NCI-H82 treated with DMSO at 0.1 percent for 48 hours (cell line): ENCODE results near the gene NUPR1.

ENCODE experiments used
- DNase-seq: peaks from one replicate; lab custom pipeline; 2025; ENCODE audit not compliant: unreplicated experiment; lab: John Stamatoyannopoulos, UW

The NUPR1 gene, protein sequence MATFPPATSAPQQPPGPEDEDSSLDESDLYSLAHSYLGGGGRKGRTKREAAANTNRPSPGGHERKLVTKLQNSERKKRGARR

DNA sequence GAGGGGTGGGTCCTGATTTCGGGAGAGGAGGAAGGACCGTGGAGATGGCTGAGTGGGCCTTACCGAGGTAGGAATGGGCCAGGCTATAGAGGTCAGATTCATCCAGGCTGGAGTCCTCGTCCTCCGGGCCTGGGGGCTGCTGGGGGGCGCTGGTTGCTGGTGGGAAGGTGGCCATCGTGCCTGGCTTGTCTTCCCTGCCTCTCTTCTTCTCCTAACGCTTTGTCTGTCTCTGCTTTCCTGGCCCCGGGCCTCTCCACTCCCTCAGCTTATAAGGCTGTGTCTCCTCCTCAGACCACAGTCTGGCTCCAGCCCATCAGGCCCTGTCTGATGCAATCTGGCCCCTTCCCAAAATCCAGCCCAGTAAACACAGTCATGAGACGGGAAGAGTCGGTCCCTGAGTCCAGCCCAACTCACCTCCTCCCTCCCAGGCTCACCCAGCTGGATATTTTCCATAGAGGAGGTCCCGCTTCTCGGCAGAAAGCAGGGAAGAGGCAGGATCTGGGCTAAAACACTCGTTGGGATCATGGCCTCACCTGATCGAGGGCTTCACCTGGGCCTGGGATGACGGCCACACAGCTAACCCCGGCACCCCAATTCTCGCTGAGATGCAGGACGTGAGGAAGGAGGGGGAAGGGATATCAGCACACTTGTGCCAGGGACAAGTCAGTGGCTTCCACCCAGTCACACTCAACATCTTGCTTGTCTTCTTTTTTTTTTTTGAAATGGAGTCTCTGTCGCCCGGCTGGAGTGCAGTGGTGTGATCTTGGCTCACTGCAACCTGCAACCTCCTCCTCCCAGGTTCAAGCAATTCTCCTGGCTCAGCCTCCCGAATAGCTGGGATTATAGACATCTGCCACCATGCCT, at the start of gene NUPR1:
Gene NUPR1 (minus strand): TSS at position 242 of the 864 bp plus-strand sequence. CDS start 67 bp downstream, at position 175.
- DNase-seq = no peak

DNA sequence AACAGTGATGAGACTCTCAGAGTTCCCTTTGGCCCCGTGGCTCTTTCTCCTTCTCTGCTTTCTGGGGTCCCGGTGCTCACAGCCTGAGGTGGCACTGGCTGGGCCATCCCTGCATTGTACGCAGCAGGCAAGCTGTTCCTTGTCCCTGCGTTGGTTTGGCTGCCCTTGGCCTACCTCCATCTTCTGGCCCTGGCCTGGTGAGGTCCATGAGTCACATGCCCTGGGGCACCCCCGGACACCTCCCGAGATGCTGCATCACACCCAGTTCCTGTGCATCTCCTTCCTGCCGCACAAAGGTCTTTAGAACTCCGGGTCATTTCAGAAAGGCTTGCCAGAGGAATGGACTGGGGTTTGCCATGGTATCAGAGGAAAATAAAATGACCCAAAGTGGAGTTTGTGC, 48.6 kb upstream of the NUPR1 start:
- DNase-seq = no peak

DNA sequence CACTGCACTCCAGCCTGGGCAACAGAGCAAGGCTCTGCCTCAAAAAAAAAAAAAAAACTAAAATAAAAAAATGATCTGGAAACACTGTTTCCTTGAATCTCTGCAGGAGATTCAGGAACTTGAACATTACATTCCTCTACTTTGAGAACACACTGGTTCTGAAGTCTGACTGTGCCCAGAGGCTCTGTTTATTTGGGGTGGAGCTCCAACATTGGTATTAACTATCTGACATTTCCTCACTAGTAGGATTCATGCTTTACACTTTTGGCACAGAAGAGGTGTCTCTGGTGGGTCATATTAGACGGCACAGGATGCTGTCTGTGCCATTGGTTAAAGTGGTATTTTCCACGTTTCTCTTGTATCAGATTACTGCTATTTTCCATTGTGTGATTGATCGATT, 47.7 kb upstream of the NUPR1 start:
- DNase-seq = no peak

DNA sequence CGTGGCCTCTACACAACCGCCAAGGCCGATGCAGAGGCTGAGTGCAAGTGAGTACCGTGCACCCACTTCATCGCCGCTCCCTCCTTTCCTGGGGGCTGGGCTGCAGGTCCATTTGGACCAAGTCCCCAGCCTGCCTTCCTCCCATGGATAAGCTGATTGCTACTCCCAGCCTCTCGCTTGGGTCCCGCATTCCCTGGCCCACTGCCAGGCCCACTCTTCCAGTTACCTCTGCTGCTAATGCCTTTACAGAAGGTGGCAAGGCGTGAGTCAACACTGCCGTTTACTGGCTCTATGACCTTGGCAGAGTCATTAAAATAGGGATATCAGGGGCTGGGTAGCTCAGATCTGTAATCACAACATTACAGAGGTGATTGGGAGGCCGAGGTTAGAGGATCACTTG, 46.9 kb upstream of the NUPR1 start:
- DNase-seq = no peak

DNA sequence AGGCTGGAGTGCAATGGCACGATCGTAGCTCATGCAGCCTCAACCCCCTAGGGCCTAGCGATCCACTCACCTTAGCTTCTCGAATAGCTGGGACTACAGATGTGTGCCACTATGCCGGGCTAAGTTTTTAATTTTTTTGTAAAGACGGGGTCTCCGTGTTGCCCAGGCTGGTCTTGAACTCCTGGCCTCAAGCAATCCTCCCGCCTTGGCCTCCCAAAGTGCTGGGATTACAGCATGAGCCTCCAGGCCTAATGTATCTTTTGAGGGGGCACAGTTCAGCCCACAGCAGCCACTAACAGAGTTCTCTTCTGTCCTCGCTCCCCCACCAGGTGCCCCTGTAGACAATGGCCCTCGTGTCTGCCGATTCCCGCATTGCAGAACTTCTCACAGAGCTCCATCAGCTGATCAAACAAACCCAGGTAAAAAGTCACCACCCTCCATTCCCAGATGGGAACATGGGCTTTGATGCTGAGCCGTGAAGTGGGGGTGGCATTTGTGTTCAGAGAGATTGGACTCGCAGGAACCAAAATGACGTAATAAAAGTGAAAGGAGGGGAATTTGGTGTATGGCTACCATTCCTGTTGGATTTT, 42.0 kb upstream of the NUPR1 start:
- DNase-seq = no peak

DNA sequence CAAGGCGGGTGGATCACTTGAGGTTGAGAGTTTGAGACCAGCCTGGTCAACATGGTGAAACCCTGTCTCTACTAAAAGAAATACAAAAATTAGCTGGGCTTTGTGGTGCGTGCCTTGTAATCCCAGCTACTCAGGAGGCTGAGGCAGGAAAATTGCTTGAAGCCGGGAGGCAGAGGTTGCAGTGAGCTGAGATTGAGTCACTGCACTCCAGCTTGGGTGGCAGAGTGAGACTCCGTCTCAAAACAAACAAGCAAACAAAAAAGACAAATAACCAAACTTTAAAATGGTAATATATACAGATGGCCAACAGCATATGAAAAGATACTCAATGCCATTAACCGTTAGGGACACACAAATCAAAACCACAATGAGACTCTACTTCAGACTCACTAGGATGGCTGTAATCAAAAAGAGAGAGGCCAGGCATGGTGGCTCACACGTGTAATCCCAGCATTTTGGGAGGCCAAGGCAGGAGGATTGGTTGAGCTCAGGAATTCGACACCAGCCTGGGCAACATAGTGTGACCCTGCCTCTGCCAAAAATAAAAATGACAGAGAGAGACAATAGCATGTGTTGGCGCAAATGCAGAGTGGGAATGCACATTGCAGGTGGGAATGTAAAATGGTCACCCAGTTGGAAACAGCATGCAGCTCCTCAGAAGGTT, 36.8 kb upstream of the NUPR1 start:
- DNase-seq = no peak

DNA sequence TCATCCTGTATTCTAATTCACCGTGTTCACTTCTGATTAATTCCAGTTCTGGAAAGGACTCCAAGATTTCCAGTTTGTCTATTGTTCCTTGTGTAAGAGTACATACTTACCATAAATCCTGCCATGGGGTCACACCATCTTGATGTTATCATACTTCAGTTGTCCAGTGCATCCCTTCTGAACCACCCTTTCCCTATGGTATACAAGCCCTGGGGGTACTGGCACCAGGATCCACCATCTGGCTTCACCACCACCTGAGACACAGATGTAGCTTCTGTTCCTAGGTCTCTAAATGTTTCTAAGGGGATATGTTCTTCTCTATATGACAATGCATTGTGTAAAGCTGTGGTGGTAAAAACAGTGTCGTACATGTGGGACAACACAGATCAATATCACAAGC, 36.2 kb upstream of the NUPR1 start:
- DNase-seq = no peak

DNA sequence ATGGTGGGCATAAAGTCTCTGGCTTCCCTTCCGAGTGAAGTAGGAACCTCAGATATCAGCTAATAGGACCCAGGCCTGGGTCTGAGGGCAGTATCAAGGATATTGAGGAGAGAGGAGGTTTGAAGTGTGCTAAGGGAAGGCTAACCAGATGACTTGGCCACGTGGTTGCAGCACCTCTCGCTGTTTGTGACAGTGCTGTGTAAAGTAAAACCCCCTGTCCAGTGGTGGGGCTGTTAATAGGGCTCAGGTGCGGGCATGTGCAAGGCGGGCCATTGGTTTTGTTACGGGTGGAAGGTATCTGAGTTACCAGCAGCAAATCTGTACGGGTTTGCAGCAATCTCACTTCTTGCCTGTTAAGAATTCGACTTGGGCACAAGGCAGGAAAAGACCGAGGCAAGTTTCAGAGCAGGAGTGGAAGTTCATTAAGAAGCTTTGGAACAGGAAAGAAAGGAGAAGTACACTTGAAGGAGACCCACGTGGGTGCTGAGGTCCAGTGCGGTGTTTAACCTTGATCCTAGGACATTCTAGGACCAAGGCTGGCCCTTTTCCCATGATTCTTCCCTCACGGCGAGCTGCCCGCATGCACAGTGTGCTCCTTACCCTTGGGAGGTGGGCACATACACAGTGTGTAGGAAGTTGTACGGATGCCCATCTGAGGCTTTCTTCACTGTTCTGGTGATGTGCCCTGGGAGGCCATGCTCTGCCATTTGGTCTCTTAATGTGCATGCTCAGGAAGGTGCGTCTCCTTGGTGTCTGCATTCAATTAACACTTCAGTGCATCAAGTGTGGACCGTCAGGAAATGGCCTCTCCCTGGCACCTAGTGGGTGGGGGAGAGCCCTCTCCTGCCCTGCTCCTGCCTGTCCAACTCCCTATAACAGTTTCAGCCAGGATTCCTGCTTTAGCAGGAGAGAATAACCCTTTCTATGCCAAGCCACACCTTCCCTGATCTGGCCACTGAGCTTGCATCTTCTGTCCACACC, 35.3 kb upstream of the NUPR1 start:
- DNase-seq = no peak

DNA sequence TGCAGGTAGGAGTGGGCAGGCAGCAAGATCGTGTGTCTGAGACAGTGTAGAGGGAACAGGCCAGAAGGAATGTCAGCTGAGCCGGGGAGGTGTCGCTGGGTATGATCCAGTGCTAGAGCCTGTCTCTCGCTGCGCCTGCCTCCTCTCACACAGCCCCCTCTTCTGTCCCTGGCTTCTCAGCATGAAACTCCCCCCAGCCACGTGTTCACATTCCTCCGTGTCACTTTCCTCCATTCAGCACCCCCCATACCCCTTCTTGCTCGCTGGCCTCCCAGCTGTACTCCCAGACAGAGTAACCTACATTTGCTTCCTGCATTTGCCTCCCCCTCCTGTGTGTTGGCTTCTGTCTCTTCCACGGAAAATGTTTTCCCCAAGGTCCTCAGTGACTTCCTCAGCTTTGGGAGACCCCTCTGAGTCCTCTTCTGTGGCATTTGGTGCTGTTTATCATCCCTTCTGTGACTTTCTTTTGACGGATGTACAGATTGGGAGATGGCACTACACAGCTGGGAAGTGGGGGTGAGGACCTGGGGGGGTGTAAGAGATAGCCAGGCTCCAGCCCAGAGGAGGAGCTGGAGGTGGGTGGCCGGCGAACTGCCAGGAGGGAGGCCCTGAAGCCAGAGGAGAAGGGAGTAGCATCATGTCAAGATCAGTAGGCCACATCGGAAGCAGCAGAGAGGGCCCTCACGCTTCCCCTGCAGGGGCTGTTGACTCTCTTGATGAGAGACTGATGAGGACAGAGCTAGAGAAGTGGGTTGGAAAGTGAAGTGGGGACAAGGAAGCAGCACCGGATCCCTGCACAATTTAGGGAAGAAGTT, 34.1 kb upstream of the NUPR1 start:
- DNase-seq = no peak

DNA sequence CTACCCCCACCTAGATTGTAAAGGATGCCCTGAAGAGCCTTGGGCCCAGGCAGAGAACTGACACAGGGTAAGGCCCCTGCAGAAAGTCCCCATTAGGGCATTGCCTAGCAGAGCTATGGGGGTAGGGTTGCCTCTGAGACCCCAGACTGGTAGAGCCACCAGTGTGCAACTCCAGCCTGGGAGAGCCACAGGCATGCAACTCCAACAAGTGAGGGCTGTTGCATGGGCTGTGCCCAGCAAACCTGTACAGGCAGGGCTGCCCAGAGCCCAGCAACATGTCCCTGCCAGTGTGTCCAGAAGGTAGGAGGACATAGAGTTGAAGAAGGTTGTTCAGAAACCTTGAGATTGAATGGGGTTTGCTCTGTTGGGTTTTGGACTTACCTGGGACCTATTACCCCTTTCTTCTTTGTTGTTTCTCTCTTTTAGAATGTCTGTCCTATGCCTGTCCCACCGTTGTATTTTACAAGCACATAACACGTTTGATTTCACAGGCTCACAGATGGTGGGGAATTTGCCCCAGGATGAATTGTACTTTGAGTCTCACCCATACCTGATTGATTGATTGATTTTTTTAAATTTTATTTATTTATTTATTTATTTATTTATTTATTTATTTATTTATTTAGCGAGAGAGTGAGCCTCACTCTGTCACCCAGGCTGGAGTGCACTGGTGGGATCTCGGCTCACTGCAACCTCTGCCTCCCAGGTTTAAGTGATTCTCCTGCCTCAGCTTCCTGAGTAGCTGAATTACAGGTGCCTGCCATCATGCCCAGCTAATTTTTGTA, 31.4 kb upstream of the NUPR1 start:
- no peak for DNase-seq

DNA sequence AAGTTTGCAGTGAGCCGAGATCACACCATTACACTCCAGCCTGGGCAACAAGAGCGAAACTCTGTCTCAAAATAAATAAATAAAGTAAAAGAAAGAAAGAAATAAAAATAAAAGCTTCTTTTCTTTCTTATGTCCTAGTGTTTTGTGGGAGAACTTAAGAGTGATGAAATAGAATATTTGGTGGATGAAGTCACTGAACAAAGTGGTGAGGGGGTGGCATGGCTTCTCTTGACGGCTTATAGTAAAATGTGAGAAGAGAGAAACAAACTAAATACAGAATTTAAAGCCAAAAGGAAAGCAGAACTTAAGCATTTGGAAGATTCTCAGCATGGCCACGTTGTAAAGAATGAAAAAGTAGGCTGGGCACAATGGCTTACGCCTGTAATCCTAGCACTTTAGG, 30.2 kb upstream of the NUPR1 start:
- DNase-seq = no peak

DNA sequence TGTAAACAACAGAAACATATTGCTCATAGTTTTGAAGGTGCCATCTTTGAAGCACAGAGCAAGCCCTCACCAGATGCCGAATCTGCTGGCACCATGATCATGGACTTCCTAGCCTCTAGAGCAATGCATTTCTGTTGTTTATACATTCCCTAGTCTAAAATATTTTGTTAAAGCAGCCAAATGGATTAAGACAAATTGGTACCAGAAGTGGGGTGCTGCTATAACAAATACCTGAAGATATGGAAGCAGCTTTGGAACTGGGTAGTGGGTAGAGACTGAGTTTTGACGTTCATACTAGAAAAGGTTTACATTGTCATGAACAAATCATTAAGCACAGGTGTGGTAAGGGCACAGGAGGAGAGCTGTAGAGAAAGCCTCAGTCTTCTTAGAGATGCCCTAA, 28.5 kb upstream of the NUPR1 start:
- DNase-seq = no peak

DNA sequence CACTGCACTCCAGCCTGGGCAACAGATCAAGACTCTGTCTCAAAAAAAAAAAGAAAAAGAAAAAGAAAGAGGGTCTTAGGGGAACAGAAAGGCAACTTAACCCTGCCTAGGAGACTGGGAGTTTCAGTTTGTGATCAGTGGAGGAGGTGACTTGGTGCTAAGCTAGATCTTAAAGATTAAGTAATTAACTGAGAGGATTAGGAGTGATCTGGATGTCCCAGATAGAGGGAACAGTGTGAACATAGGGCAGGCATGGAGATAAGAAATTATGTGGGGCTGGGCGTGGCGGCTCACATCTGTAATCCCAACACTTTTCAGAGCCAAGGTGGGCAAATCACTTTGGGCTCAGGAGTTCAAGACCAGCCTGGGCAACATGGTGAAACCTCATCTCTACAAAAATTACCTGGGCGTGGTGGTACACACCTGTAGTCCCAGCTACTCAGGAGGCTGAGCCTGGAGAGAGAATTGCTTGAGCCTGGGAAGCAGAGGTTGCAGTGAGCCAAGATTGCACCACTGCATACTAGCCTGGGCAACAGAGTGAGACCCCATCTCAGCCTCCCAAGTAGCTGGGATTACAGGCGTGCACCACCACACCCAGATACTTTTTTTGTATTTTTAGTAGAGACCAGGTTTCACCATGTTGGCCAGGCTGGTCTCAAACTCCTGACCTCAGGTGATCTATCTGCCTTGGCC, 27.6 kb upstream of the NUPR1 start:
- peak; percentile 93 for DNase-seq

DNA sequence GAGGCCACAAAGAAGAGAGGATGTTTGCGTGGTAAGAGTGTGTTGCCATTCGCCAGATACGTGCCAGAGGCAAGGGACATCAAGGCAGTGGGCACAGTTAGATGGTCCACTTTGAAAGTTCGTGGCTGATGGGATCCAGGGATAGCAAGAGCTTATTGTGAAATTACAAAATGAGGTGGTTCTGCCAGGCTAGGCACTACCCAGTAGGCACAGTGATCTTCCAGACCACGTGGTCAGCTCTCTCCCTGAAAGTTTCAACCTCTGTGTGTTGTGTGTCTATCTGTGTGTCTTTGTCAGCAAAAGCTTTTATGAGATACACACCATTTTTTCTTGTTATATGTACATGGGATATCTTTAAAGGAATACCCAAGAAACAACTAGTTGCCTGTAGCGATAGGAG, 24.4 kb upstream of the NUPR1 start:
- no peak for DNase-seq

DNA sequence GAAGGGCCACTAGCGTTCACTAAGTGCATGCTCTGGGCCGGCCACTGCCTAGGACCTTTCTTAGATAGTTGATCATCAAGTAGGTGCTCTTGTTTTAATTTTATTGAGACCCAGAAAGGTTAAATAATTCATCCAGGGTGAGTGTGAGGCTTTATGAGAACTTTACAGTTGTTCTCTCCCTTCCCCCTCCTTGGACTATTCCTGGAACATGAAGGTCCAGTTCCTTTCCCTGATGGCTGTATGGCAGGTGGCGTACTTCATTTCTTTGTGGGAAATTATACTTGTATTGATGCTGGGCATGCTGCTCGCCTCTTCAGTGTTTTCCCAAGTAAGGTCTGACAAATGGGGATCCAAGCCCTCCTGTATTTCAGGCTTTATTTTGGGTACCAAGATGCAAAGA, 23.4 kb upstream of the NUPR1 start:
- DNase-seq = no peak

DNA sequence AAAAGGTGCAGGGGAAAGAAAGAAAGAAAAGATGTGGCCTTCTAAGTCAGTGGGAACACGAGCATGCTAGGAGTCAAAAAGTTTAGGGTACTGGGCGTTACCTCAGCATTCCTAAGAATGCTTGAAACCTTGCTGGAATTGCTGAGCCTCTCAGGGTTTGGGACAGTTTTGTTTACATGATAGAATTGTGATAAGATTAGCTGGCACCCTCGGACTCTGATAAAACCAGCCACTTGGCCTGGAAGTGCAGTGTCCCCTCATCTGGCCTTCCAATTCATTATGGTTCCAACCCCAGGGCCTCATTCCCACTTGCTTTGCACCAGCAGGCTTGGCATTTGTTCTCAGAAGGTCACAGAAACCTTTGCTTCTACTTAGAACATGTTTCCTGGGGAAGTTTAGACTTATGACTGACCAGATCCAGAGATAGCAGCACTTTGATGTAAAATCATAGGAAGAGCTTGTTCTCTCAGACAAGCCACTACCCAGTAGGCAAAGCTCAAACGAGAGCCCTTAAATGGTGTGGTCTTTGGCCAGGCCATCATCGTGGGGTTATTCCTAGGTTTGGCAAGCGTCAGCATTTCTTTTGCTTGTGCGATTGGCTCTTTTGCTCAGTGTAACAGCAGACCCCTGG, 22.9 kb upstream of the NUPR1 start:
- DNase-seq = no peak

DNA sequence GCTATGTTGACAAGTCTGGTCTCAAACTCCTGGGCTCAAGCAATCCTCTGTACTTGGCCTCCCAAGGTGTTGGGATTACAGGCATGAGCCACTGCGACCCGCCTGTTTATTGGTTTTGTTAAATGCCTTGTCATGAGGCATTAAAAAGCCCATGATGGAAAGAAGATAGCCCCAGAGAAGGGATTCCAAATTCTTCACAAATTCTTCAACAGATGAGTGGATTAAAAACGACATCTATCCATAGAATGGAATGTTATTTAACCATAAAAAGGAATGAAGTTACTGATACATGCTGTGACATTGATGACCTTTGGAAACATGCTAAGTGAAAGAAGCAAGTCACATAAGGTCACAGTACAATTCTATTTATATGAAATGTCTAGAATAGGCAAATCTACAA, 19.7 kb upstream of the NUPR1 start:
- DNase-seq = no peak

DNA sequence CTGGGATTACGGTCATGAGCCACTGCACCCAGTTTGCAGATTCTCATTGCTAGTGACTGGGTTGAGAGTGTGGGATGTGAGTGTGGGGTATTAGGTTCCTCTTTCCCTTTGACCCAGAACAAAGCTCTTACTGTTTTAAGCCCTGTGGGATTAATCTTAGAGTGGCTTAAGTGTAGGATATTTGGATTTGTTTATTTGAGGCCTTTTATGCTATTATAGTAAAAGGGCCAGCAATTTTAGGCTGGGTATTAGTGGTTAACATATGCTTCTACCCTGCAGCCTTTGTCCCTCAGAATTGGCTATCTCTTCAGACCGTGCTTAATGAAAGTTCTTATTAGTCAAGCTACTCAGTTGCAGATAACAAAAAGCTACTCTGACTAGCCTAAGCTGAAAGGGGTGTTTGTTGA, 18.1 kb upstream of the NUPR1 start:
- DNase-seq = peak; percentile 83
